ENCODE results near the gene MT2A. TPM values are rescaled to one million over a fixed set of nuclear protein-coding genes. Genes with fewer than 3 reads are reported as not detected.

Gene MT2A
- total RNA-seq, 4 donors from 2014 or later: 250 to 1,131 (median 795) TPM

DNA sequence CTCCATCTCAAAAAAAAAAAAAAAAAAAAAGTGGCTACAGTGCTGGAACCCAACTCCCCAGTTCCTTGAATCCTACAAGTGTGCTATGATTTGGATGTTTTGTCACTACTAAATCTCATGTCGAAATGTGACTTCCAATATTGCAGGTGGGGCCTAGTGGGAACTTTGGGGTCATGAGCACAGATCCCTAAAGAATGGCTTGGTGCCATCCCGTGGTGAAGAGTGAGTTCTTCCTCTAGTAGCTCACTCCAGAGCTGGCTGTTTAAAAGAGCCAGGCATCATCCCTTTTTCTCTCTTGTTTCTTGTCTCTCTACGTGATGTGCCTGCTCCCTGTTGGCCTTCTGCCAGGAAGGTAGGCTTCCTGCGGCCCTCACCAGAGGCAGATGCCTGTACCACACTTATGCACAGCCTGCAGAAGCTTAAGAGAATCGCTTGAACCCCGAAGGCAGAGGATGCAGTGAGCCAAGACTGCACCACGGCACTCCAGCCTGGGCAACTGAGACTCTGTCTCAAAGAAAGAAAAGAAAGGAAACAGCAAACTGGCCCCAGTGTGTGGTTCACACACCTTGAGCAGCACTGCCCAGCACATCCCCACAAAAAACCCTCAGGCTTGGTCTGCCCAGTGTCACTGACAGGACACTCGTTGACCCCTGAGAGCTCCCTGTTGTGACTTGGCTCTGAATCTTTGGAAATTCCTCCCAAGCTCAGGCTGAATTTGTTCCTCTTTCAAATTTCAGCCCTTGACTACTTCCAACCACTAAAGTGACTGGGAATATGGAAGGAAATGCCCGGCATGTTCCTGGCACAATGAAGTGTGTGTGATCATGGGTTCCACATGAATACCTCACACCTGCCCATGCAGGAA, 20.3 kb downstream of the MT2A start:
- H3K27me3 ChIP-seq: no peaks in the 10 kb centered on the region
- in situ Hi-C loops (cut with MboI; ENCODE audit: low sequenced_read_pairs in 4 of 4): no loop called here

DNA sequence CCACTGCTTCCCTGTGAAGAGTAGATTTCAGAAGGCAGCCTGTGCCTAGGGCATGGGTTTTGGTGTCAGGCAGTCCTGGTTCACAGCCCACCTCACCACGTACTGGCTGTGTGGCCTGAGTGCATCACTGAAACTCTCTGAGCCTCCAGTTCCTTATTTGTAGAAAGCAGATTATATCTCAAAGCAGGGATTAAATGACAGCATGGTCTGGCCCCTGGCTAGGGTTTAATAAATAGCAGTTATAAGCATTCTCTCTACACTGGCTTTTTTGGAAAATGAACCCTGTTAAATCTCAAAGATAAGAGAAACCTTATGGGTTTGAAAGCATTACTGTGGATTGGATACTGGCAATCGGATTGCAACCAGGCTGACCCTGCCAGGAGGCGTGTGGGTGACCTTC, 21.1 kb downstream of the MT2A start:
- intact Hi-C loops (cut with DNase I; ENCODE audit: low total_unique reads) (no loop called here), in situ Hi-C loops (cut with MboI; ENCODE audit: low sequenced_read_pairs in 4 of 4) (no loop called here)
- H3K4me3 ChIP-seq: no peak overlapping the region
- H3K27ac ChIP-seq: peak overlapping the region; percentile 88 to 96 (median 92)
- no peaks in the 10 kb centered on the region for H3K27me3 ChIP-seq
- no peaks in the 10 kb centered on the region for H3K9me3 ChIP-seq
- no peaks in the 10 kb centered on the region for H3K36me3 ChIP-seq
- peaks cover 21 to 31% of the 10 kb centered on the region in 2 donors for H3K4me1 ChIP-seq
- no peak for DNase-seq
- TF ChIP-seq POLR2A (IDR thresholded peaks at IDR 0.05): no peak
- TF ChIP-seq, protein P1, sequence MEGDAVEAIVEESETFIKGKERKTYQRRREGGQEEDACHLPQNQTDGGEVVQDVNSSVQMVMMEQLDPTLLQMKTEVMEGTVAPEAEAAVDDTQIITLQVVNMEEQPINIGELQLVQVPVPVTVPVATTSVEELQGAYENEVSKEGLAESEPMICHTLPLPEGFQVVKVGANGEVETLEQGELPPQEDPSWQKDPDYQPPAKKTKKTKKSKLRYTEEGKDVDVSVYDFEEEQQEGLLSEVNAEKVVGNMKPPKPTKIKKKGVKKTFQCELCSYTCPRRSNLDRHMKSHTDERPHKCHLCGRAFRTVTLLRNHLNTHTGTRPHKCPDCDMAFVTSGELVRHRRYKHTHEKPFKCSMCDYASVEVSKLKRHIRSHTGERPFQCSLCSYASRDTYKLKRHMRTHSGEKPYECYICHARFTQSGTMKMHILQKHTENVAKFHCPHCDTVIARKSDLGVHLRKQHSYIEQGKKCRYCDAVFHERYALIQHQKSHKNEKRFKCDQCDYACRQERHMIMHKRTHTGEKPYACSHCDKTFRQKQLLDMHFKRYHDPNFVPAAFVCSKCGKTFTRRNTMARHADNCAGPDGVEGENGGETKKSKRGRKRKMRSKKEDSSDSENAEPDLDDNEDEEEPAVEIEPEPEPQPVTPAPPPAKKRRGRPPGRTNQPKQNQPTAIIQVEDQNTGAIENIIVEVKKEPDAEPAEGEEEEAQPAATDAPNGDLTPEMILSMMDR (IDR thresholded peaks at IDR 0.05 in 4 of 5, conservative IDR thresholded peaks at IDR 0.05 in 1 of 5): no peak
- no peak for ATAC-seq

More for the DNA sequence above, 20.3 kb downstream of the MT2A start:
- TF ChIP-seq, protein P1 (IDR thresholded peaks at IDR 0.05 in 4 of 5, conservative IDR thresholded peaks at IDR 0.05 in 1 of 5): no peak
- TF ChIP-seq POLR2A (IDR thresholded peaks at IDR 0.05): no peak
- intact Hi-C loops (cut with DNase I; ENCODE audit: low total_unique reads): no loop called here
- Histone ChIP-seq H3K27ac (peak overlapping the region; percentile 88 to 96 (median 92)), H3K4me3 (no peak overlapping the region), H3K4me1 (peaks cover 21 to 31% of the 10 kb centered on the region in 2 donors), H3K36me3 (no peaks in the 10 kb centered on the region), H3K9me3 (no peaks in the 10 kb centered on the region)
- no peak for DNase-seq
- ATAC-seq: no peak

DNA sequence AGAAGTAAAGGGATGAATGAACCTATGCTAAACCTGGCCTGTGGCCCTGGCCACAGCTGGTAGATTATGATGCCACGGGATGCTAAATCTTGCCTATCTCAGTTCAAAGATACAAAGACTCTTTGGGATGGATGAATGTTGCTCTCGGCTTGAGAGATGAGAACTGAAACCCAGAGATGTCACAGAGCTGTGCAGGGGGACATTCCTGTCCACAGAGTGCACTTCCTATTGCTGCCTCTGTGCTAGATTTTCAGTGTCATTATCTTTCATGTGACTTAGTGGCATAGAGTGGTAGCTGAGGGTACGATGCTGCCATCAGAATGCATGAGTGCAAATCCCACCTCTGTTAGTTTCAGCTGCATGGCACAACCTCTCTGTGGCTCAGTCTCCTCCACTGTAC, 21.8 kb downstream of the MT2A start:
- in situ Hi-C loops (cut with MboI; ENCODE audit: low sequenced_read_pairs in 4 of 4) (no loop called here), intact Hi-C loops (cut with DNase I; ENCODE audit: low total_unique reads) (loop anchor here (2.0 kb wide), 1 partner anchor 73 kb away; no protein-coding TSS in a partner anchor)
- no peaks in the 10 kb centered on the region for H3K9me3 ChIP-seq
- no peak overlapping the region for H3K4me3 ChIP-seq
- ATAC-seq (no peak), DNase-seq (no peak)
- H3K36me3 ChIP-seq: no peaks in the 10 kb centered on the region
- peaks cover 0 to under 1% (median 0%) of the 10 kb centered on the region in 3 donors for H3K27me3 ChIP-seq
- peak overlapping the region in 1 of 4 donors; percentile 88 for H3K27ac ChIP-seq
- peaks cover 21 to 26% of the 10 kb centered on the region in 2 donors for H3K4me1 ChIP-seq
- no peak for TF ChIP-seq POLR2A (IDR thresholded peaks at IDR 0.05)
- TF ChIP-seq, protein P1 (IDR thresholded peaks at IDR 0.05 in 4 of 5, conservative IDR thresholded peaks at IDR 0.05 in 1 of 5): no peak

DNA sequence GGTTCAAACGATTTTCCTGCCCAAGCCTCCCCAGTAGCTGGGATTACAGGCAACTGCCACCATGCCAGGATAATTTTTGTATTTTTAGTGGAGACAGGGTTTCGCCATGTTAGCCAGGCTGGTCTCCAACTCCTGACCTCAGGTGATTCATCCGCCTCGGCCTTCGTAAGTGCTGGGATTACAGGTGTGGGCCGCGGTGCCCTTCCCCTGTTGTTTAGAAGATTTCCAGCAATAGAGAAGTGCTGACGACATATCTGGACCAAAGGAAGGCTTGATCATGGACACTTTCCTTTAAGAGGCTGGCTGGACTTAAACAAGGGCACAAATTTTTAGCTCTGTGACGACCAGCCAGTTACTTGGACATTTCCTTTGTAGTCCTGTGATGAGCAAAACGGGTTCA, 22.8 kb downstream of the MT2A start:
- Histone ChIP-seq H3K4me3 (no peak overlapping the region), H3K4me1 (peaks cover 16 to 19% of the 10 kb centered on the region in 2 donors), H3K36me3 (no peaks in the 10 kb centered on the region), H3K27me3 (peaks cover 0 to 6% (median 0%) of the 10 kb centered on the region in 3 donors), H3K27ac (peak overlapping the region; percentile 74 to 80 (median 76)), H3K9me3 (no peaks in the 10 kb centered on the region)
- DNase-seq (no peak), ATAC-seq (no peak)
- no peak for TF ChIP-seq POLR2A (IDR thresholded peaks at IDR 0.05)
- TF ChIP-seq, protein P1 (IDR thresholded peaks at IDR 0.05 in 4 of 5, conservative IDR thresholded peaks at IDR 0.05 in 1 of 5): no peak
- intact Hi-C loops (cut with DNase I; ENCODE audit: low total_unique reads): loop anchor here (2.0 kb wide), 1 partner anchor 72 kb away; no protein-coding TSS in a partner anchor
- in situ Hi-C loops (cut with MboI; ENCODE audit: low sequenced_read_pairs in 4 of 4): no loop called here

Measured in gastrocnemius medialis (tissue), 4 donors.